Mesothelial cell of epicardium (in vitro differentiated cells): Measurements from ENCODE around the gene CLDN10. TPM values are rescaled to one million over a fixed set of nuclear protein-coding genes. Genes with fewer than 3 reads are reported as not detected.
"Not testable (repeated sequence)": the region's sequence is repeated elsewhere in the genome, so short reads cannot be mapped to it uniquely, and the experiment has no call there.

Source experiments
- DNase-seq, 2 experiments: peaks; one replicate each; pipeline ENCODE4 v3.0.0; 2021; ENCODE audit warnings: low spot score in 2 of 2; ENCODE audit not compliant: unreplicated experiment in 2 of 2
- H3K27ac Mint-ChIP-seq: 2 replicates; pipeline ENCODE4 v1.8.0; 2021; ENCODE audit warnings: mixed read lengths
- H3K27me3 Mint-ChIP-seq: 2 replicates; pipeline ENCODE4 v1.8.0; 2021; ENCODE audit warnings: low read depth, mixed read lengths
- H3K36me3 Mint-ChIP-seq: 2 replicates; pipeline ENCODE4 v1.8.0; 2021; ENCODE audit warnings: mixed read lengths
- H3K4me1 Mint-ChIP-seq: 2 replicates; pipeline ENCODE4 v1.8.0; 2021; ENCODE audit warnings: mixed read lengths
- H3K4me3 Mint-ChIP-seq: 2 replicates; pipeline ENCODE4 v1.8.0; 2021; ENCODE audit warnings: mild to moderate bottlenecking, moderate library complexity, mixed read lengths
- H3K9me3 Mint-ChIP-seq: 2 replicates; pipeline ENCODE4 v1.8.0; 2021; ENCODE audit warnings: mixed read lengths
- CTCF ChIP-seq: fragments of 200-600 bp; sonication (generic); IDR thresholded peaks from one replicate; pipeline ENCODE4 v1.5.0; 2021; ENCODE audit warnings: antibody characterized with exemption; ENCODE audit not compliant: unreplicated experiment
- total RNA-seq: library from RNA; stranded (reverse); gene quantifications from 3 replicates; pipeline ENCODE4 v1.2.1, GENCODE V29; 2021

Gene CLDN10
- total RNA-seq, 1 donor from 2014 or later = 1.5 TPM

- Mint-ChIP-seq H3K4me1 (no peaks in the 10 kb centered on the region), H3K27me3 (no peaks in the 10 kb centered on the region), H3K36me3 (no peaks in the 10 kb centered on the region), H3K9me3 (peaks cover 15% of the 10 kb centered on the region), H3K4me3 (no peak overlapping the region), H3K27ac (no peak overlapping the region)
- TF ChIP-seq CTCF = no peak
- DNase-seq = no peak
Observed at GRCh38 chr13:95564733-95565291, 12.3 kb downstream of the CLDN10 start.

- not testable (repeated sequence) for DNase-seq, H3K4me1 Mint-ChIP-seq, H3K27me3 Mint-ChIP-seq, H3K4me3 Mint-ChIP-seq, H3K36me3 Mint-ChIP-seq, H3K27ac Mint-ChIP-seq
- H3K9me3 Mint-ChIP-seq = peaks cover 15% of the 10 kb centered on the region
Observed at GRCh38 chr13:95565758-95566157, 13.2 kb downstream of the CLDN10 start.

GRCh38 chr13:95568131-95568530 is 15.6 kb downstream of the CLDN10 start:
- no peaks in the 10 kb centered on the region for H3K27me3 Mint-ChIP-seq
- H3K4me1 Mint-ChIP-seq = no peaks in the 10 kb centered on the region
- H3K9me3 Mint-ChIP-seq = peaks cover 15% of the 10 kb centered on the region
- no peak for TF ChIP-seq CTCF
- DNase-seq = no peak
- H3K4me3 Mint-ChIP-seq = no peak overlapping the region
- no peaks in the 10 kb centered on the region for H3K36me3 Mint-ChIP-seq
- no peak overlapping the region for H3K27ac Mint-ChIP-seq

- no peak for DNase-seq
- no peak for TF ChIP-seq CTCF
- Mint-ChIP-seq H3K4me1 (no peaks in the 10 kb centered on the region), H3K9me3 (peaks cover 19% of the 10 kb centered on the region), H3K27me3 (no peaks in the 10 kb centered on the region), H3K36me3 (peaks cover 4% of the 10 kb centered on the region), H3K4me3 (no peak overlapping the region), H3K27ac (no peak overlapping the region)
Observed at GRCh38 chr13:95570016-95570415, 17.5 kb downstream of the CLDN10 start.

GRCh38 chr13:95571941-95572340 is 19.4 kb downstream of the CLDN10 start:
- no peaks in the 10 kb centered on the region for H3K27me3 Mint-ChIP-seq
- H3K4me3 Mint-ChIP-seq = no peak overlapping the region
- no peaks in the 10 kb centered on the region for H3K4me1 Mint-ChIP-seq
- no peak for TF ChIP-seq CTCF
- no peak for DNase-seq
- H3K27ac Mint-ChIP-seq = no peak overlapping the region
- H3K9me3 Mint-ChIP-seq = peaks cover 9% of the 10 kb centered on the region
- peaks cover 4% of the 10 kb centered on the region for H3K36me3 Mint-ChIP-seq

GRCh38 chr13:95573221-95573620 is 20.7 kb downstream of the CLDN10 start:
- Mint-ChIP-seq H3K4me3 (no peak overlapping the region), H3K27me3 (no peaks in the 10 kb centered on the region), H3K4me1 (no peaks in the 10 kb centered on the region), H3K9me3 (peaks cover 4% of the 10 kb centered on the region), H3K27ac (no peak overlapping the region), H3K36me3 (peaks cover 4% of the 10 kb centered on the region)
- DNase-seq = no peak
- no peak for TF ChIP-seq CTCF
